ENCODE data around the gene SH3D21. TPM values are rescaled to one million over a fixed set of nuclear protein-coding genes. Genes with fewer than 3 reads are reported as not detected.
A peak's percentile ranks its signal among the peaks of the same experiment; 100 is the strongest.

Gene SH3D21
- total RNA-seq, 4 donors from 2014 or later, result 12.7 to 143 (median 15.9) TPM

DNA sequence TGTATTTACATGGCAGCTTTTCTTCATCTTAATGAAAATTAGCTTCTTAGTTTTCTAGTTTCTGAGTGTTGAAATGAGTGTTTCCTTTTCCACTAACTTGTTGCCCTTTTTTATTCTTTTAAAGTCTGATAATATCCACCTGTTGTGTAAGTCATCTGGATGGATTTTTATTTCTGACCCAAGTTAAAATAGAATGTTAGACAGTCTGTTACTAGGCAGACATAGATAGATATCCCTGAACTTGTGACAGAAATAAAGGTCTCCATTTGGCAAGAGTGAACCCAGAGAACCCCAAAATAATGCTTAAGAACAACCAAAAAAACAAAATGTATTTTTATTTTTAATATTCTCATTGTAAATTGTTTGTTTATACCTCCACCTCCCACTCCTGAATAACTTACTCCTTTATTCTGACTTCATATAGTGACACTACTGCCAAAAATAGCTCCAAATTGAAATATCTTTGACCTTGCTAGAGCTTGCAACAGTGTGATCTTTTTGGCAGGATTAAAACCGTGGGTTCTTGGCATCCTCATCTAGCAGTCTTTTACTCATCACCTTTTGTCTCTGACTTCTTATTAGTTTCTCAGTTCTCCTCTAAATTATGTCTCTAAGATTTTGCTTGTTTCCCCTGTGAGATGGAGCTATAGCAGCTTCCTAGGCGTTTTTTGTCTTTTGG is 26.9 kb upstream of the SH3D21 start:
- no peak overlapping the region for H3K4me3 ChIP-seq
- intact Hi-C loops (cut with DNase I; ENCODE audit: low total_unique reads) (loop anchor here (2.0 kb wide), 1 partner anchor 44 kb away; no protein-coding TSS in a partner anchor), in situ Hi-C loops (cut with MboI; ENCODE audit: low pct_ligation_motif_present in 1 of 4, low pct_unique_long_range_greater_than_20kb in 1 of 4, low sequenced_read_pairs in 3 of 4) (loop anchor here (10.0 to 25.0 kb wide), 3 partner anchors 84 to 167 kb away; no protein-coding TSS in a partner anchor)
- WGBS, 2 donors (ENCODE audit: low coverage in 1 of 2), result 40 to 50% methylated on average over 1 to 2 of the region's 2 CpGs
- H3K36me3 ChIP-seq, result peaks cover 0 to 15% (median 3%) of the 10 kb centered on the region in 4 donors
- no peak for DNase-seq
- no peaks in the 10 kb centered on the region for H3K27me3 ChIP-seq
- no peaks in the 10 kb centered on the region for H3K9me3 ChIP-seq
- peak overlapping the region; percentile 3 to 43 (median 8) for H3K27ac ChIP-seq
- H3K4me1 ChIP-seq, result peaks cover 0 to 31% (median 13%) of the 10 kb centered on the region in 4 donors
- no peak for TF ChIP-seq POLR2AphosphoS5 (IDR thresholded peaks at IDR 0.05)
- no peak for TF ChIP-seq EP300 (IDR thresholded peaks at IDR 0.05; ENCODE audit: low read depth)
- TF ChIP-seq, protein P1, sequence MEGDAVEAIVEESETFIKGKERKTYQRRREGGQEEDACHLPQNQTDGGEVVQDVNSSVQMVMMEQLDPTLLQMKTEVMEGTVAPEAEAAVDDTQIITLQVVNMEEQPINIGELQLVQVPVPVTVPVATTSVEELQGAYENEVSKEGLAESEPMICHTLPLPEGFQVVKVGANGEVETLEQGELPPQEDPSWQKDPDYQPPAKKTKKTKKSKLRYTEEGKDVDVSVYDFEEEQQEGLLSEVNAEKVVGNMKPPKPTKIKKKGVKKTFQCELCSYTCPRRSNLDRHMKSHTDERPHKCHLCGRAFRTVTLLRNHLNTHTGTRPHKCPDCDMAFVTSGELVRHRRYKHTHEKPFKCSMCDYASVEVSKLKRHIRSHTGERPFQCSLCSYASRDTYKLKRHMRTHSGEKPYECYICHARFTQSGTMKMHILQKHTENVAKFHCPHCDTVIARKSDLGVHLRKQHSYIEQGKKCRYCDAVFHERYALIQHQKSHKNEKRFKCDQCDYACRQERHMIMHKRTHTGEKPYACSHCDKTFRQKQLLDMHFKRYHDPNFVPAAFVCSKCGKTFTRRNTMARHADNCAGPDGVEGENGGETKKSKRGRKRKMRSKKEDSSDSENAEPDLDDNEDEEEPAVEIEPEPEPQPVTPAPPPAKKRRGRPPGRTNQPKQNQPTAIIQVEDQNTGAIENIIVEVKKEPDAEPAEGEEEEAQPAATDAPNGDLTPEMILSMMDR (IDR thresholded peaks at IDR 0.05), result no peak
- no peak for TF ChIP-seq POLR2A (IDR thresholded peaks at IDR 0.05)

DNA sequence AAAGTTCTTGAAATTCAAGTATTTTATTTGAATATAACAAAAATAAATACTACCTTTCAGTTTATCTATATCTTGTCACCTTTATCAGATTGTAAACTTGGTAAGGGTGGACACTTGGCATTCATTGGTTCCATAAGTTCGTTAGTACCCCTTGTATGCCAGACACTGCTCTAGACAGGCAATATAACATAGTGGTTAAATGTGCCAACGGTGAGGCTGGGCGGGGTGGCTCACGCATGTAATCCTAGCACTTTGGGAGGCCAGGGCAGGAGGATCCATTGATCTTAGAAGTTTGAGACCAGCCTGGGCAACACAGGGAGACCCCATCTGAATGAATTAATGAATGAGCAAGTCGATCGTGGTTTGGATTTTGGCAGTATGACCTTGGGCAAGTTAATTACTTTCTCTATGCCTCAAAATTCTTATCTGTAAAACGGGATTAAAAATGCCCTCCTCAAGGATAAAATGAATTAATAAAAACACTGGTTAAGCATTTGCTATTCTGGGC is 26.3 kb upstream of the SH3D21 start:
- Histone ChIP-seq H3K27me3 (no peaks in the 10 kb centered on the region), H3K27ac (peak overlapping the region; percentile 3 to 37 (median 8)), H3K36me3 (peaks cover 0 to 21% (median 6%) of the 10 kb centered on the region in 4 donors), H3K4me1 (peaks cover 0 to 35% (median 13%) of the 10 kb centered on the region in 4 donors), H3K9me3 (no peaks in the 10 kb centered on the region), H3K4me3 (no peak overlapping the region)
- TF ChIP-seq, protein P1 (IDR thresholded peaks at IDR 0.05), result no peak
- DNase-seq, result no peak
- in situ Hi-C loops (cut with MboI; ENCODE audit: low pct_ligation_motif_present in 1 of 4, low pct_unique_long_range_greater_than_20kb in 1 of 4, low sequenced_read_pairs in 3 of 4) (loop anchor here (10.0 to 25.0 kb wide), 4 partner anchors 85 to 175 kb away; no protein-coding TSS in a partner anchor), intact Hi-C loops (cut with DNase I; ENCODE audit: low total_unique reads) (loop anchor here (2.0 kb wide), 1 partner anchor 45 kb away; no protein-coding TSS in a partner anchor)
- WGBS, 2 donors (ENCODE audit: low coverage in 1 of 2), result 72 to 75% methylated on average over 1 to 7 of the region's 7 CpGs

DNA sequence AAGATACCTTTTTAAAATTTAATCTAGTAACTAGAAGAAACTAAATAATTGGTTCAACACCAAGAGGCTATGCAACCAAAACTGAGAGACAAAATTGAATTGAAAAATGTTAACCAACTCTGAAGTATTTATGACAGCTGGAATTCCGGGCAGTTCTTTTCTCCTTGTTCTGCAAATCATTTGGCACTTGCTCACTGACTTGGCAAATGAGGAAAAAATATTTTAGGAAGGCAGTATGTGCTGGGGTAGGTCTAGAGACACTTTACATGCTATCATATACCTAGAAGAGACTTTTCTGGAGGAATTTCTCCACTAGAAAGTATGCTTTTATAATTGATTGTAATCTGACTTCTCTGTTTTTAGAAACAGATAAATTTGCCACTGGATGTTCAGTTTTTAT is 22.1 kb upstream of the SH3D21 start:
- in situ Hi-C loops (cut with MboI; ENCODE audit: low pct_ligation_motif_present in 1 of 4, low pct_unique_long_range_greater_than_20kb in 1 of 4, low sequenced_read_pairs in 3 of 4), result loop anchor here (10.0 to 25.0 kb wide), 3 partner anchors 97 to 179 kb away; no protein-coding TSS in a partner anchor

DNA sequence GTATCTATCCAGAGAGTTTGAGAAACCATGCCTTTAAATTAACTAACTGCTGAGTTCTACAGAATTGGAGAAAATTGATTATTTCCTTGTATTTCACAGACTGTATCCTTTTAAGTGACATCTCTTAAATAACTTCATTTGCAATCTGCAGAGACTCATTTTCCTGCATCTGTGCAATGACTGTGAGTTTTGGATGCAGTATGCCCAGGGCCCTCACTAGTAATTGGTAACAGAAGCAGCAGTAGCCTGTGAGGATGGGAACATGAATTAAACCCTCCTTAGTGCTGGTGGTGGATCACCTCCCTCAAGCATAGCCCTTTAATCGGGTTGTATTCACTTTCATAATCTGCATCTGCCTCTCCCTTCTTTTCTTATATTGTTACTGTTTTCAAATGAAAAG is 21.7 kb upstream of the SH3D21 start:
- in situ Hi-C loops (cut with MboI; ENCODE audit: low pct_ligation_motif_present in 1 of 4, low pct_unique_long_range_greater_than_20kb in 1 of 4, low sequenced_read_pairs in 3 of 4) (loop anchor here (10.0 to 25.0 kb wide), 3 partner anchors 97 to 180 kb away; no protein-coding TSS in a partner anchor), intact Hi-C loops (cut with DNase I; ENCODE audit: low total_unique reads) (no loop called here)
- Histone ChIP-seq H3K4me3 (no peak overlapping the region), H3K36me3 (peaks cover 0 to 54% (median 24%) of the 10 kb centered on the region in 4 donors), H3K4me1 (peaks cover 0 to 35% (median 6%) of the 10 kb centered on the region in 4 donors), H3K27me3 (no peaks in the 10 kb centered on the region), H3K9me3 (no peaks in the 10 kb centered on the region), H3K27ac (peak overlapping the region in 1 of 4 donors; percentile 51)
- no peak for DNase-seq
- 67 to 72% methylated on average over 1 of the region's 1 CpG for WGBS, 2 donors (ENCODE audit: low coverage in 1 of 2)
- no peak for TF ChIP-seq EP300 (IDR thresholded peaks at IDR 0.05; ENCODE audit: low read depth)
- no peak for TF ChIP-seq POLR2AphosphoS5 (IDR thresholded peaks at IDR 0.05)

More for the DNA sequence above, 22.1 kb upstream of the SH3D21 start:
- peaks cover 0 to 49% (median 21%) of the 10 kb centered on the region in 4 donors for H3K36me3 ChIP-seq
- H3K4me3 ChIP-seq, result no peak overlapping the region
- no peak for DNase-seq
- intact Hi-C loops (cut with DNase I; ENCODE audit: low total_unique reads), result no loop called here
- peaks cover 0 to 40% (median 10%) of the 10 kb centered on the region in 4 donors for H3K4me1 ChIP-seq
- no peaks in the 10 kb centered on the region for H3K27me3 ChIP-seq
- H3K27ac ChIP-seq, result peak overlapping the region in 1 of 4 donors; percentile 51
- H3K9me3 ChIP-seq, result no peaks in the 10 kb centered on the region
- 58 to 90% methylated on average over 1 of the region's 1 CpG for WGBS, 2 donors (ENCODE audit: low coverage in 1 of 2)
- no peak for TF ChIP-seq EP300 (IDR thresholded peaks at IDR 0.05; ENCODE audit: low read depth)
- no peak for TF ChIP-seq POLR2AphosphoS5 (IDR thresholded peaks at IDR 0.05)
- TF ChIP-seq, protein P1 (IDR thresholded peaks at IDR 0.05), result no peak
- no peak for TF ChIP-seq POLR2A (IDR thresholded peaks at IDR 0.05)

All from transverse colon (tissue), 4 donors.